Neutrophil (primary cell): ENCODE measurements around the gene ACOT6.
"Not testable (repeated sequence)": the region's sequence is repeated elsewhere in the genome, so short reads cannot be mapped to it uniquely, and the experiment has no call there.

Experiments
- H3K27ac ChIP-seq: fragments of 200-600 bp; sonication (generic); 2 replicates; pipeline ENCODE4 v1.5.1; 2016; ENCODE audit warnings: mild to moderate bottlenecking, moderate library complexity
- H3K27me3 ChIP-seq: fragments of 200-600 bp; sonication (generic); 2 replicates; pipeline ENCODE4 v1.6.0; 2016; ENCODE audit warnings: mild to moderate bottlenecking
- H3K36me3 ChIP-seq: fragments of 200-600 bp; sonication (generic); 2 replicates; pipeline ENCODE4 v1.5.1; 2017
- H3K4me1 ChIP-seq, 2 experiments: fragments of 200-600 bp in 1 of 2; sonication (generic) in 1 of 2; 1 replicate in 1 of 2; 2 replicates in 1 of 2; pipeline versions ENCODE4 v1.5.1 to v1.6.1; 2013 to 2016; ENCODE audit warnings: low read depth in 1 of 2, low read length in 1 of 2, mild to moderate bottlenecking in 1 of 2, moderate library complexity in 1 of 2; ENCODE audit not compliant: control insufficient read depth in 1 of 2, insufficient read depth in 1 of 2
- H3K4me3 ChIP-seq, 2 experiments: fragments of 200-600 bp in 1 of 2; sonication (generic) in 1 of 2; 1 replicate in 1 of 2; 2 replicates in 1 of 2; pipeline ENCODE4 v1.5.1; 2013 to 2016; ENCODE audit warnings: low read depth in 1 of 2, low read length in 1 of 2, mild to moderate bottlenecking in 1 of 2, moderate library complexity in 1 of 2
- H3K9me3 ChIP-seq: fragments of 200-600 bp; sonication (generic); 2 replicates; pipeline ENCODE4 v1.5.1; 2016
- TF ChIP-seq, protein P1 (sequence below): fragments of 200-600 bp; sonication (generic); IDR thresholded peaks from 2 replicates; pipeline ENCODE4 v1.5.1; 2016; ENCODE audit warnings: antibody characterized with exemption

ACOT6 gene

DNA sequence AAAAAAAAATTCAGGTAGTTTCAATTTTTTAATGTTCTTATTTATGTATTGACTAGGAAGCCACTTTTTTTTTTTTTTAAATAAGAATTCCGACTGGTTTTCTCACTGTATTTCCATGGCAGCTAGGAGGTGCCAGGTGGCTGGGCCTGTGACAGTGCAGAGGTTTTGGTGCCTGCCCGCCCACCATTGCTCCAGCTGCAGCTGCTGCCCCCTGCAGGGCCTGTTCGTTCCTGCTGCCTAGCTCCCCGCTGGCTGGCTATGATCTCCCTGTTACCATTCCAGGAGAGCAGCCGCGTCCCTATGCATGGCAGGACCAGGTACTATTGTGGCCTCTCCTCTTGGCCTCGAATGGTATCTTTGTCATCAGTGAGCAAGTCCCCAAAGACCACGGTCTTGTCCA is 41.4 kb upstream of the ACOT6 start:
- H3K4me3 ChIP-seq, H3K9me3 ChIP-seq, H3K27ac ChIP-seq, H3K36me3 ChIP-seq, H3K27me3 ChIP-seq: not testable (repeated sequence)
- H3K4me1 ChIP-seq = peaks cover 13% of the 10 kb centered on the region in 2 experiments
- TF ChIP-seq, protein P1, sequence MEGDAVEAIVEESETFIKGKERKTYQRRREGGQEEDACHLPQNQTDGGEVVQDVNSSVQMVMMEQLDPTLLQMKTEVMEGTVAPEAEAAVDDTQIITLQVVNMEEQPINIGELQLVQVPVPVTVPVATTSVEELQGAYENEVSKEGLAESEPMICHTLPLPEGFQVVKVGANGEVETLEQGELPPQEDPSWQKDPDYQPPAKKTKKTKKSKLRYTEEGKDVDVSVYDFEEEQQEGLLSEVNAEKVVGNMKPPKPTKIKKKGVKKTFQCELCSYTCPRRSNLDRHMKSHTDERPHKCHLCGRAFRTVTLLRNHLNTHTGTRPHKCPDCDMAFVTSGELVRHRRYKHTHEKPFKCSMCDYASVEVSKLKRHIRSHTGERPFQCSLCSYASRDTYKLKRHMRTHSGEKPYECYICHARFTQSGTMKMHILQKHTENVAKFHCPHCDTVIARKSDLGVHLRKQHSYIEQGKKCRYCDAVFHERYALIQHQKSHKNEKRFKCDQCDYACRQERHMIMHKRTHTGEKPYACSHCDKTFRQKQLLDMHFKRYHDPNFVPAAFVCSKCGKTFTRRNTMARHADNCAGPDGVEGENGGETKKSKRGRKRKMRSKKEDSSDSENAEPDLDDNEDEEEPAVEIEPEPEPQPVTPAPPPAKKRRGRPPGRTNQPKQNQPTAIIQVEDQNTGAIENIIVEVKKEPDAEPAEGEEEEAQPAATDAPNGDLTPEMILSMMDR = peak; percentile 11

DNA sequence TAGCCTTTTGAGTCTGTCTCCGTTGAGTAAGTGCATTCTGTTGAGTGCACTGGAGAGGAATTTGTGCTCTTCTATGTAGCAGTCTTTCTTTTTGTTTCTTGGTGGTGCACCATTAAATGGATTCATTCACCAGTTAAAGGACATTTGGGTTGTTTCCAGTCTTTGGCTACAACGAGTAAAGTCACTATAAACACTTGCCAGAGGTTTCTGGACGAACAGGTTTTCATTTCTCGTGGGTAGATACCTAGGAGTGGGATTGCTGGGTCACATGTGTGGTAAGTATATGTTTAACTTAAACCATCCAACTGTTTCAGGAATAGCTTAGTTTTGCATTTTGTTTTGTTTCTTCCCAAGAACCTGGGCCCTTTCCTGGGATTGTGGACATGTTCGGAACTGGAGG is 39.3 kb upstream of the ACOT6 start:
- H3K36me3 ChIP-seq, H3K9me3 ChIP-seq, H3K27me3 ChIP-seq, H3K27ac ChIP-seq, H3K4me3 ChIP-seq: not testable (repeated sequence)
- peaks cover 13% of the 10 kb centered on the region in 2 experiments for H3K4me1 ChIP-seq

DNA sequence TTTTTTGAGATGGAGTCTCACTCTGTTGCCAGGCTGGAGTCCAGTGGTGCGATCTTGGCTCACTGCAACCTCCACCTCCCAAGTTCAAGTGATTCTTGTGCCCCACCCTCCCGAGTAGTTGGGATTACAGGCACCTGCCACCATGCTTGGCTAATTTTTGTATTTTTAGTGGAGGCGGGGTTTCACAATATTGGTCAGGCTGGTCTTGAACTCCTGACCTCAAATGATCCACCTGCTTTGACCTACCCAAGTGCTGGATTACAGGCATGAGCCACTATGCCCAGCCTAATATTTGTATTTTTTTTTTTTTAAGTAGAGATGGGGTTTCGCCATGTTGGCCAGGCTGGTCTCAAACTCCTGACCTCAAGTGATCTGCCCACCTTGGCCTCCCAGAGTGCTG is 38.6 kb upstream of the ACOT6 start:
- peaks cover 10 to 11% of the 10 kb centered on the region in 2 experiments for H3K4me1 ChIP-seq
- not testable (repeated sequence) for H3K9me3 ChIP-seq, H3K4me3 ChIP-seq, H3K36me3 ChIP-seq, H3K27me3 ChIP-seq, H3K27ac ChIP-seq

DNA sequence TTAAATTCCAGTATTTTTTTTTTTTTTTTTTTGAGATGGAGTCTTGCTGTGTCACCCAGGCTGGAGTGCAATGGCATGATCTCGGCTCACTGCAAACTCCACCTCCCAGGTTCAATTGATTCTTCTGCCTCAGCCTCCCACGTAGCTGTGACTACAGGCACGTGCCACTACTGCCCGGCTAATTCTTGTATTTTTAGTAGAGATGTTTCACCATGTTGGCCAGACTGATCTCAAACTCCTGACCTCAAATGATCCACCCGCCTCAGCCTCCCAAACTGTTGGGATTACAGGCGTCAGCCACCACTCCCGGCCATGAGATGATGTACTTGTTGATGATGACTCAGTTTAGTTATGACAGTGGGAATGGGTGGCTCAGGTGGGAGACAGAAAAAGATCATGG is 38.1 kb upstream of the ACOT6 start:
- not testable (repeated sequence) for H3K4me3 ChIP-seq, H3K27ac ChIP-seq, H3K36me3 ChIP-seq, H3K4me1 ChIP-seq, H3K9me3 ChIP-seq, H3K27me3 ChIP-seq

DNA sequence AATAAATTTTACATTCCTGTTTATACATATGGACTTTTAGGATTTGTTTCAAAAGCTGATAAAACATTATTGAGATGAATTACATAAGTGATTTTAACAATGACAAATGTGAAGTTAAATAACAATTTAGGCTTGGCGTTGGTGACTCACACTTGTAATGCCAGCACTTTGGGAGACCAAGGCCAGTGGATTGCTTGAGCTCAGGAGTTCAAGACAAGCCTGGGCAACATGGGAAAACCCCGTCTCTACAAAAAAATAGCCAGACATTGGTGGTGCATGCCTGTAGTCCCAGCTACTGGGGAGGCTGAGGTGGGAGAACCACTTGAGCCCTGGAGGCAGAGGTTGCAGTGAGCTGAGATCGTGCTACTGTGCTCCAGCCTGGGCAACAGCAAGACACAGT is 35.9 kb upstream of the ACOT6 start:
- no peak overlapping the region for H3K27ac ChIP-seq

DNA sequence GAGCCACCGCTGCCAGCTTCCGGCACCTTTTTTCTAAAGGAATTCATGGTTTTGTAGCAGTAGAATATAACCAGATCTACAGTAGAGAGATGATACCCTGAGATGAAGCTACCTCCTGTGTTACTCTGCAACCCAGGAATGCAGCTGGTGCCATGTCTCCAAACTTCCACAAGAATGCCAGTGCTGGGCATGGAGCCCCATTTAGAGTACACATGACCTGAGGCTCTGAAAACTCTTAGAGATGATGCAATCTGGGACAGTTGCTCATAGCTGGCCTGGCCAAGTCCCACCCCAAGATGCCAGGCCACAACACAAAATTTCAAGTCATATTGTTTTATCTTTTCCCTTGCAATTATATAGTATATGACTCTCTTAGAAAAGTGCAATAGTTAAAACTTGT is 35.1 kb upstream of the ACOT6 start:
- not testable (repeated sequence) for H3K36me3 ChIP-seq, H3K27me3 ChIP-seq, H3K27ac ChIP-seq, H3K4me1 ChIP-seq, H3K4me3 ChIP-seq, H3K9me3 ChIP-seq

More for the DNA sequence above, 35.9 kb upstream of the ACOT6 start:
- Histone ChIP-seq H3K4me1 (no peaks in the 10 kb centered on the region), H3K36me3 (peaks cover 3% of the 10 kb centered on the region), H3K4me3 (no peak overlapping the region), H3K9me3 (no peaks in the 10 kb centered on the region), H3K27me3 (no peaks in the 10 kb centered on the region)
- TF ChIP-seq, protein P1 = no peak

DNA sequence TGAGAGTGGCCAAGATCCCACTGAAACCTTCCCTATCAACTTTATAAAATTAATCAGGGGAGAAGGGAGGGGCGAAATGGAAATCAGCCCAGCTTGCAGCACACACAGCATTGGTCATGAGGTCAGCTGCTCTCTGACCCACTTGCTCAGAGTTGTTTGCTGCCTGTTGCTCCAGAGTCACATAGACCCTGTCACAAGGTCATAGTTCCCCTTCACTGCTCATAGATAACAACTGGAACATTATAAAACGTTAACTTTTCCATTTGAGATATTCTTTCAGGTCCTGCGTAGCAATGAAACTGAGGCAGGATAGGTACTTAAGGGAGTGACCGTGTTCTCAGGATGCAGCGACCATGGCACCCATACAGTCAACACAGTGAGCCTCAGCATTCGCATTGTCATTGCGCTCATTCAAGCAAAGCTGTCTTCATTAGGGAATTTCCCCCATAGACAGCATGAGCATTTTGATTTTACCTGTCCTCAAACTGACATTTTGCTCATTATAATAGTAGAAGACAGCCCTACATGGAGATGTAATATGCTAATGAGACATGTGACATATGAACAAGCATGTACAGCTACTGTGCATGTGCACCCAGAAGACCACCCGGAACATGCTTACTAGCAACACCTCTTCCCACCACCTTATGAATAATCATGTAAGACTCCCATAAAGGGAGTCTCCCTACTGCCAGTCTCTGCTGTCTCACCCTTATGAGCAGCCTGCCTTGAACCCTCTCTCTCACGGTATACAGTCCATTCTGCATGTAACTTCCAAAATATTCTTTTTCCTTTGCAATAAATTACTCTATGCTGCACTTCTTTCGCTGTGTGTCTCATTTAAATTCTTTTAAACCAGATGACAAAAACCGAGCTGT is 30.0 kb upstream of the ACOT6 start:
- H3K4me1 ChIP-seq, H3K27ac ChIP-seq, H3K27me3 ChIP-seq, H3K36me3 ChIP-seq, H3K4me3 ChIP-seq, H3K9me3 ChIP-seq: not testable (repeated sequence)

DNA sequence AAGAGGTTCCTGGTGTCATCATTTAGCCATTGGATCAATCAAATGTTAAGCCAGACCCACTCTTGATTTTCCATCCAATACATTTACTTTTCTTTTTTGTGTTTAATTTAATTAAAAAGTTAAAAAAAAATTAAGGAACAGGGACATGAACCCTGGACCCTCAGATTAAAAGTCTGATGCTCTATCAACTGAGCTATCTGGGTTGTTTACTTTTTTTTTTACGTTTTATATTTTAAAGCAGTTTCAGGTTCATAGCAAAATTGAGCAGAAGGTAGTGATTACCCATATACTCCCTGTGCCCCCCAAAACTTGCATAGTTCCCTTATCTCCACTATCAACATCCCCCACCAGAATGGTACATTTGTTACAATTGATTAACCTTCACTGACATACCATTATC is 23.6 kb upstream of the ACOT6 start:
- TF ChIP-seq, protein P1 = no peak
- H3K4me3 ChIP-seq = no peak overlapping the region

More for the DNA sequence above, 23.6 kb upstream of the ACOT6 start:
- Histone ChIP-seq H3K9me3 (no peaks in the 10 kb centered on the region), H3K27ac (no peak overlapping the region), H3K36me3 (no peaks in the 10 kb centered on the region), H3K27me3 (peaks cover 29% of the 10 kb centered on the region), H3K4me1 (peaks cover 10% of the 10 kb centered on the region in 2 experiments)
